GM12873 (cell line): Measurements from ENCODE around the gene MED23.

Source experiments
- TF ChIP-seq, protein P1 (sequence below): IDR thresholded peaks from 2 replicates; pipeline ENCODE4 v1.5.1; 2012; ENCODE audit warnings: low read depth, mild to moderate bottlenecking, moderate library complexity, low read length, control low read depth; ENCODE audit not compliant: insufficient read depth; ENCODE audit errors: missing control alignments

Gene MED23

DNA sequence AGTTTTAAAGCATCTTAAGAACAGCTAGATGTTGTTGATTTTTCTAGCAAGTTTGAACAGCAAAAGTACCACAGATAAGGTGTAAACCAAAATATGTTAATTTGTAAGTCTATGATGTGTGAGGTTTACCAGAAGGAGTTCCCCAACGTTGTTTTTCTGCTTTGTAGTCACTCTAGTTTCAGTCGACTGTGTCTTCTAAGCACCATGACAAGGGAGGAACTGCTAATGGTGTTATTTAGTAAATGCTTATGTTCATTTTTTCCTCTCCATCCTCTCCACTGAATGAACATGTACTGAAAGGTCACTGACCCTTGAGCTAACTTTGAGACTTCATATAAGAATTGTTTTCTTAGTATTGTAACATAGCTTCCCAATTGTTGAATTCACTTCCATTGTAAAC lies 12.1 kb upstream of the MED23 start:
- TF ChIP-seq, protein P1, sequence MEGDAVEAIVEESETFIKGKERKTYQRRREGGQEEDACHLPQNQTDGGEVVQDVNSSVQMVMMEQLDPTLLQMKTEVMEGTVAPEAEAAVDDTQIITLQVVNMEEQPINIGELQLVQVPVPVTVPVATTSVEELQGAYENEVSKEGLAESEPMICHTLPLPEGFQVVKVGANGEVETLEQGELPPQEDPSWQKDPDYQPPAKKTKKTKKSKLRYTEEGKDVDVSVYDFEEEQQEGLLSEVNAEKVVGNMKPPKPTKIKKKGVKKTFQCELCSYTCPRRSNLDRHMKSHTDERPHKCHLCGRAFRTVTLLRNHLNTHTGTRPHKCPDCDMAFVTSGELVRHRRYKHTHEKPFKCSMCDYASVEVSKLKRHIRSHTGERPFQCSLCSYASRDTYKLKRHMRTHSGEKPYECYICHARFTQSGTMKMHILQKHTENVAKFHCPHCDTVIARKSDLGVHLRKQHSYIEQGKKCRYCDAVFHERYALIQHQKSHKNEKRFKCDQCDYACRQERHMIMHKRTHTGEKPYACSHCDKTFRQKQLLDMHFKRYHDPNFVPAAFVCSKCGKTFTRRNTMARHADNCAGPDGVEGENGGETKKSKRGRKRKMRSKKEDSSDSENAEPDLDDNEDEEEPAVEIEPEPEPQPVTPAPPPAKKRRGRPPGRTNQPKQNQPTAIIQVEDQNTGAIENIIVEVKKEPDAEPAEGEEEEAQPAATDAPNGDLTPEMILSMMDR: no peak

DNA sequence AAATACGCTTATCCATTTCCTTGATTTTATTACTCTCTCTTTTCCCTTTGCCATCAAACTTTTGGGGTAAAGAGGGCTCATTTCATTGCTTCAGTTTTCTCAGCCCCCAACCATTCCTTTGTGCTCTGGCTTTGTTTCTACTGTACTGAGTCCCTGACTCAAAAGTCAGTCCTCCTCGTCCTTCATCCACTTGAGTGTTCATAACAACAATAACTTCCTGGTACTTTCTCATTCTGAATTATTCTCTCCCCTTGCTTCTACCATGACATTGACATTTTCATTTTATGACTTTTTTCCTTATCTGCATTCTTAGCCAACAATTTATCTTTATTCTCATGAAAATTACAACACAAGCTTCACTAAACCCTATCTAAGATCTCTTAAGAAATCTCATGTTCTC lies 10.0 kb upstream of the MED23 start:
- TF ChIP-seq, protein P1: no peak

DNA sequence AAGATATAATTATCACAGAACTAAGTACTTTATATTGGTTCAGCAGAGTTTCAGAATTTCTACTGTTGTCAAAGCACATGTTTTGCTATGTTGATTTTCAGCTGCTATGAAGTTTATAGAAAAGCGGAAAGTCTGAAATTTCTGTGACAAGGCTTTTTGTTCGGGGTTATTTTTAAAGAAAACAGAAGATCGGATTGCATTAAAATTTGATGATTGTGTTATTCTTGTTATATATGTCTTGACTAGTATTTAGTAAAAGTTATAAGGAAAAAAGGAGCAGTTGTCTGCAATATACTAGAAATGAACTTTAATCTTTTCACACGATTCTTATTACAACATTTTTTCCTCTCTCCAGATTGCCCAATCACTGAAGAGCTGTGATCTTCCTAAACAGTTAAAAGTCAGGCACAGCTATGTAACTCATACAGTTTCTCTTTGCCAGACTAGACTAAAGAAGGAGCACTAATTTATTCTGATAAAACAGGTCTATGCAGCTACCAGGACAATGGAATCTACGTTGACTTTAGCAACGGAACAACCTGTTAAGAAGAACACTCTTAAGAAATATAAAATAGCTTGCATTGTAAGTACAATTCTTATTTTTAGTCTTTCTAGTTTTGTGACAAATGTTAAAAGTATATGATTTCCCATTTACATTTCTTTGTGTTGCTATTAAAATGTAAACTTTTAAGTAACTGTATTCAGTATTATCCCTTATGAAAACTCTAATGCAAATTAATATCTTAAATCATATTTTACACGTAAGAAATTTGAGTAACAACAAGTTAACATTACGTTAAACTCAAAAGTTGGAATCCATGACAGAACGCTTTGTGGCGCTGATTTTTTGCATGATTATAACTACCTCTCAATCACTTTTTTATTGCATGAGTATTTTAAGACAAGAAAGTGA lies 9.1 kb upstream of the MED23 start, which contains the start of gene ENPP3:
Gene ENPP3, plus strand, starts transcription at position 423 of the 913 bp plus-strand sequence. Its CDS starts 83 bp downstream, at position 506.
- TF ChIP-seq, protein P1: no peak

DNA sequence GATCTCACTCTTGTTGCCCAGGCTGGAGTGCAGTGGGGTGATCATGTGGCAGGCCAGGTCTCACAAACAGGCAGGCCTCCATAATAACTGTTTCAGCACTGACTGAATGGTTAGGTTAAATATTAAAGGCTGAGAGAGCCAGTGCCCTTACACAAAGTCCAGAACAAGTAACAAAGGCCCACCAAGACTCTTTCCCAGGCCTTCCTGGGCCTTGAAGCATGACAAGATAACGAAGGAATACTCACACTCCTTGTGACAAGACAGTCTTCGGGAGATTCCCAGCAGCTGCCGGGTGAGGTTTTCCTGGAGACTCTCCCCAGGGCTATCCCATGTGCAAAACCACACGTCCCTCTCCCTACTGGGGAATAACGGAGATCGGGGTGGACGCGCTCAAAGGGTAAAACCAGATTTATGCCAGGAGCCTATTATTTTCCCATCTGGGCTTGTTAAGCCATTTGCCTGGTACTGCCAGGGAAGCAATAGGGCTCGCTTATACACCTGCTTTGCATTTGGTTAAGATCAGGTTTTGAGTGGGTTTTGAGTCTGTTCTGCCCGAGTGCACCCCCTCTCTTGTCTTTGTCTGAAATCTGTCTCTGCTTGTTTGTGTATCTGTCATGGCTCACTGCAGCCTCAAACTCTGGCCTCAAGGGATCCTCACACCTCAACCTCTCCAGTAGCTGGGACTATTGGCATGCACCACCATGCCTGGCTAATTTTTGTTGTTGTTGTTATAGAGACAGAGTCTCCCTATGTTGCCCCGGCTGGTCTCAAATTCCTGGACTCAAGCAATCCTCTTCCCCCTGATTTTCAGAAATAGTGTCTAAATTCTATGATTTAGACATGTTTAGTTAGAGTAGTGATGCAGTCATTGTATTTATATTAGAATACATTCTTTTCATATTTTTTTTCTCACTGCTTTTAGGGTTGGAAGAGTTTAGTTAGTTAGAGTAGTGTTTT lies 7.6 kb upstream of the MED23 start:
- TF ChIP-seq, protein P1: no peak

DNA sequence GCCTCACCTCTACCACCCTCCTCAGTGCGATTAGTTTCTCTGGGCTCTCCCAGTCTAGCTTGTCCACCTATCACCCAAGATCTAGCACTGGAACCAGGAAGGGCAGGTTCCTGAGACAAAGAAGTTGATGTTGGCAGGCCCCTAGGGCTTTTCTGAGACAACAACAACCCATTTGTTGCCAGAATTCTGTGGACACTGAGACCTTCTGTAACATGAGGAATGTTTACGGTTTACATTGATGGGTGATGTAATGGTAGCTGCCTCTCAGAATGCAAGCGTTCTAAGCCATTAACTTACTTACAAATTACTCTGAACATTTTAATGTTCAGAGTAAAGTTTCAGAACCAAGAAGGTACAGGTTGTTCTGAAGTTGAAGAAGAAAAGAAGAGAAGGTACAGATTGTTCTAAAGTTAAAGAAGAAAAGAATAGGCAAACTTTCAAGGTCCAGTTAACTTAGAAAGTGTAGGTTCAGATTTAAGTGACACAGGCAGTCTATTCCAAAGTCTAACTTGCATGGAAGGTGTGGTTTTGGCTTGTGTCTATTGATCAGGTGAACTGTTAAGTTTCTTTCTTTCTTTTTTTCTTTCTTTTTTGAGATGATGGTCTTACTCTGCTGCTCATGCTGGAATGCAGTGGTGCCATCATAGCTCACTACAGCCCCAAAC lies 3.7 kb upstream of the MED23 start:
- TF ChIP-seq, protein P1: no peak

DNA sequence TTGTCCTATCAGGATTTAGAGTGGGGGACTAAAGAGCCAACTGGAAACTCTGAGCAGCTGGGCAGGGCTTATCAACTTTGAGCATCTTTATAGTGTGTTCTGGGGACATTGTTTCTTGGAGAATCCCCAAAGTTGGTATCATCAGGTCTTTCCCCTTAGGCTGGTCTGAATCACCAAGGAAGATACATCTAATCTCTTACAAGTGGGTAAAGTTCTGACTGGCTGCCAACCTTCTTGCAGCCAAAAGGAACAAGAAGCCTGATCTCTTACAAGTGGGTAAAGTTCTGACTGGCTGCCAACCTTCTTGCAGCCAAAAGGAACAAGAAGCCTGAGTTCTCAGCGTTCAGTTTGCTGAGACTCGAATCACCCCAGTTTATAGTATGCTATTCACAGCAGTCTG lies 1.6 kb upstream of the MED23 start:
- TF ChIP-seq, protein P1: no peak
